IMR-90 (cell line): ENCODE data around the gene SETD2. TPM values are rescaled to one million over a fixed set of nuclear protein-coding genes. Genes with fewer than 3 reads are reported as not detected.

ENCODE experiments used
- ATAC-seq: fragments of 200-7000 bp; cut with Tn5 transposase; 2 replicates; pipeline ENCODE4 v1.9.1; 2020; ENCODE audit warnings: low read depth, mild to moderate bottlenecking, moderate library complexity
- BruUV-seq: library from RNA; stranded (reverse); fragments of 400-500 nt; replicated peaks from 2 replicates; lab custom pipeline; 2021; lab: Mats Ljungman, UMichigan
- CTCF ChIA-PET: fragments of 300-600 bp; formaldehyde crosslinking; extraction: SDS; loops from one replicate; lab custom pipeline; 2021; ENCODE audit warnings: antibody characterized with exemption; lab: Yijun Ruan, JAX
- POLR2A ChIA-PET: fragments of 300-600 bp; sonication (Branson Sonifier 250); formaldehyde crosslinking; loops from one replicate; lab custom pipeline; 2022; ENCODE audit warnings: antibody characterized with exemption; ENCODE audit not compliant: unreplicated experiment; lab: Charles Lee
- DNase-seq: peaks from one replicate; pipeline ENCODE4 v3.0.0; 2013
- H2AFZ ChIP-seq: replicated peaks from 2 replicates; pipeline ENCODE3; 2013; ENCODE audit warnings: low read length, mild to moderate bottlenecking; ENCODE audit not compliant: poor library complexity
- H2AK5ac ChIP-seq: 2 replicates; pipeline ENCODE4 v1.6.1; 2013; ENCODE audit warnings: low read depth, low read length, inconsistent platforms
- H2AK9ac ChIP-seq: replicated peaks from 2 replicates; pipeline ENCODE3; 2013; ENCODE audit warnings: mild to moderate bottlenecking, low read depth, low read length, moderate library complexity; ENCODE audit not compliant: poor library complexity
- H2BK120ac ChIP-seq: 2 replicates; pipeline ENCODE4 v1.6.1; 2013; ENCODE audit warnings: low read depth, low read length, inconsistent platforms
- H2BK15ac ChIP-seq: 3 replicates; pipeline ENCODE4 v1.6.1; 2013; ENCODE audit warnings: low read depth, low read length, inconsistent platforms
- H2BK20ac ChIP-seq: 2 replicates; pipeline ENCODE4 v1.6.1; 2013; ENCODE audit warnings: low read depth, mild to moderate bottlenecking, inconsistent platforms, low read length, moderate library complexity
- H2BK5ac ChIP-seq: 2 replicates; pipeline ENCODE4 v1.6.1; 2013; ENCODE audit warnings: mild to moderate bottlenecking, low read depth, low read length, inconsistent platforms; ENCODE audit not compliant: poor library complexity, severe bottlenecking
- H3K14ac ChIP-seq: replicated peaks from 2 replicates; pipeline ENCODE4 v1.6.1; 2013; ENCODE audit warnings: low read depth, low read length, inconsistent platforms
- H3K18ac ChIP-seq: 2 replicates; pipeline ENCODE4 v1.6.1; 2013; ENCODE audit warnings: low read depth, low read length, control low read depth
- H3K23ac ChIP-seq: 2 replicates; pipeline ENCODE4 v1.6.1; 2013; ENCODE audit warnings: low read depth, low read length, inconsistent platforms
- H3K27ac ChIP-seq: 2 replicates; pipeline ENCODE4 v1.5.1; 2013; ENCODE audit warnings: mild to moderate bottlenecking, control low read depth, low read length; ENCODE audit not compliant: insufficient read depth
- H3K27me3 ChIP-seq: 2 replicates; pipeline ENCODE4 v1.6.1; 2013; ENCODE audit warnings: low read length; ENCODE audit not compliant: control insufficient read depth, insufficient read depth
- H3K36me3 ChIP-seq: 2 replicates; pipeline ENCODE4 v1.6.1; 2013; ENCODE audit warnings: low read length, mixed read lengths; ENCODE audit not compliant: control insufficient read depth, insufficient read depth
- H3K4ac ChIP-seq: 2 replicates; pipeline ENCODE4 v1.6.1; 2013; ENCODE audit warnings: low read depth, low read length, inconsistent platforms
- H3K4me1 ChIP-seq: 2 replicates; pipeline ENCODE4 v1.6.1; 2013; ENCODE audit warnings: low read length, mixed read lengths; ENCODE audit not compliant: control insufficient read depth, insufficient read depth
- H3K4me2 ChIP-seq: 2 replicates; pipeline ENCODE4 v1.6.1; 2013; ENCODE audit warnings: low read depth, mild to moderate bottlenecking, control low read depth, low read length, moderate library complexity
- H3K4me3 ChIP-seq: 2 replicates; pipeline ENCODE4 v1.5.1; 2013; ENCODE audit warnings: low read depth, mild to moderate bottlenecking, control low read depth, low read length, moderate library complexity; ENCODE audit not compliant: insufficient read depth
- H3K56ac ChIP-seq: 2 replicates; pipeline ENCODE4 v1.6.1; 2013; ENCODE audit warnings: low read length, inconsistent platforms; ENCODE audit not compliant: insufficient read depth; ENCODE audit errors: extremely low read depth
- H3K79me1 ChIP-seq, 2 experiments: 2 replicates each; pipeline ENCODE4 v1.6.1; 2013; ENCODE audit warnings: low read length in 2 of 2, inconsistent platforms in 1 of 2, low read depth in 1 of 2
- H3K9ac ChIP-seq: 2 replicates; pipeline ENCODE4 v1.6.1; 2013; ENCODE audit warnings: low read depth, low read length, control low read depth
- H3K9me1 ChIP-seq: 2 replicates; pipeline ENCODE4 v1.6.1; 2013; ENCODE audit warnings: low read length, inconsistent platforms; ENCODE audit not compliant: insufficient read depth
- H3K9me3 ChIP-seq: 2 replicates; pipeline ENCODE4 v1.6.1; 2013; ENCODE audit warnings: low read length; ENCODE audit not compliant: control insufficient read depth, insufficient read depth
- H4K20me1 ChIP-seq: 2 replicates; pipeline ENCODE4 v1.6.1; 2013; ENCODE audit warnings: low read length, inconsistent platforms; ENCODE audit not compliant: insufficient read depth
- H4K5ac ChIP-seq: 2 replicates; pipeline ENCODE4 v1.6.1; 2013; ENCODE audit warnings: mild to moderate bottlenecking, low read depth, low read length, control low read depth
- H4K8ac ChIP-seq, 2 experiments: 2 replicates each; pipeline ENCODE4 v1.6.1; 2013; ENCODE audit warnings: low read depth in 2 of 2, low read length in 2 of 2, control low read depth in 1 of 2, inconsistent platforms in 1 of 2
- H4K91ac ChIP-seq: 2 replicates; pipeline ENCODE4 v1.6.1; 2013; ENCODE audit warnings: low read depth, low read length, inconsistent platforms; ENCODE audit not compliant: insufficient read depth
- BHLHE40 ChIP-seq: fragments of 150-350 bp; IDR thresholded peaks from 2 replicates; pipeline ENCODE4 v1.6.1; 2016; ENCODE audit warnings: mild to moderate bottlenecking, low read depth, low read length
- CEBPB ChIP-seq: IDR thresholded peaks from 2 replicates; pipeline ENCODE4 v1.6.1; 2012; ENCODE audit warnings: low read depth, low read length, improper control_type of control experiment
- CHD1 ChIP-seq: IDR thresholded peaks from 2 replicates; pipeline ENCODE4 v1.6.1; 2012; ENCODE audit warnings: low read depth, low read length, improper control_type of control experiment
- CTCF ChIP-seq: conservative IDR thresholded peaks from 2 replicates; pipeline ENCODE4 v1.5.1; 2012; ENCODE audit warnings: mild to moderate bottlenecking, low read depth, low read length, improper control_type of control experiment
- ELK1 ChIP-seq: fragments of 150-350 bp; IDR thresholded peaks from 2 replicates; pipeline ENCODE4 v1.6.1; 2016; ENCODE audit warnings: low read depth, mild to moderate bottlenecking, low read length, moderate library complexity, borderline replicate concordance
- MAFK ChIP-seq: IDR thresholded peaks from 2 replicates; pipeline ENCODE4 v1.6.1; 2012; ENCODE audit warnings: low read depth, low read length, improper control_type of control experiment
- MAZ ChIP-seq: IDR thresholded peaks from 2 replicates; pipeline ENCODE4 v1.6.1; 2012; ENCODE audit warnings: low read depth, mild to moderate bottlenecking, low read length, improper control_type of control experiment, moderate library complexity, borderline replicate concordance
- MXI1 ChIP-seq: IDR thresholded peaks from 2 replicates; pipeline ENCODE4 v1.6.1; 2012; ENCODE audit warnings: low read depth, mild to moderate bottlenecking, low read length, moderate library complexity, borderline replicate concordance
- NFE2L2 ChIP-seq: fragments of 150-350 bp; IDR thresholded peaks from 2 replicates; pipeline ENCODE4 v1.6.1; 2016; ENCODE audit warnings: low read depth, mild to moderate bottlenecking, low read length
- POLR2A ChIP-seq: IDR thresholded peaks from 2 replicates; pipeline ENCODE4 v1.6.1; 2012; ENCODE audit warnings: mild to moderate bottlenecking, low read depth, low read length
- RAD21 ChIP-seq: IDR thresholded peaks from 2 replicates; pipeline ENCODE4 v1.6.1; 2012; ENCODE audit warnings: low read length, improper control_type of control experiment
- RCOR1 ChIP-seq: IDR thresholded peaks from 2 replicates; pipeline ENCODE4 v1.6.1; 2012; ENCODE audit warnings: mild to moderate bottlenecking, low read length, improper control_type of control experiment; ENCODE audit not compliant: insufficient replicate concordance
- SMC3 ChIP-seq: fragments of 150-350 bp; IDR thresholded peaks from 2 replicates; pipeline ENCODE4 v1.6.1; 2016; ENCODE audit warnings: low read depth, mild to moderate bottlenecking, antibody characterized with exemption, low read length, moderate library complexity
- USF2 ChIP-seq: fragments of 150-350 bp; IDR thresholded peaks from 2 replicates; pipeline ENCODE4 v1.6.1; 2017; ENCODE audit warnings: mild to moderate bottlenecking, antibody characterized with exemption, low read length, low read depth
- WGBS, 2 experiments: methylation state at CpG; one replicate each; pipeline versions ENCODE4 v1.1.5 to v1.1.7; 2013; ENCODE audit warnings: missing lambda C conversion rate in 2 of 2; ENCODE audit not compliant: insufficient read length in 1 of 2; ENCODE audit errors: extremely low coverage in 2 of 2; 5-methylcytosine and 5-hydroxymethylcytosine counted together
- dilution Hi-C: fragments of 300-500 bp; cut with HindIII; formaldehyde crosslinking; loops from one replicate; pipeline ENCODE4 v1.14.3; 2018; ENCODE audit warnings: low sequenced_read_pairs; ENCODE audit not compliant: unreplicated experiment
- in situ Hi-C: fragments of 300-500 bp; cut with MboI; formaldehyde crosslinking; loops from 3 replicates; pipeline ENCODE4 v1.14.3; 2019; ENCODE audit warnings: low sequenced_read_pairs, inconsistent platforms, mixed read lengths
- intact Hi-C: fragments of 100-400 bp; cut with micrococcal nuclease; formaldehyde crosslinking; loops from 2 replicates; pipeline ENCODE4 v1.10.0; 2022
- polyA plus RNA-seq, 3 experiments: library from polyadenylated mRNA; depleted of rRNA; stranded (reverse); fragments of >200 nt; gene quantifications; 2 replicates each; pipeline ENCODE4 v1.2.3, GENCODE V29; 2012; ENCODE audit warnings: low replicate concordance in 1 of 3
- total RNA-seq: library from RNA; depleted of rRNA; stranded (reverse); fragments of >200 nt; gene quantifications from 2 replicates; pipeline ENCODE4 v1.2.3, GENCODE V29; 2012

The SETD2 gene
- total and polyA plus RNA-seq, 2 of the 4 experiments (the other 2 are of a cell fraction), result 18.3 to 20.1 TPM

- H4K5ac ChIP-seq, result no peak overlapping the region
- peaks cover 4% of the 10 kb centered on the region; the same call in 1 of the 2 replicates for H4K20me1 ChIP-seq
- H3K4me1 ChIP-seq, result no peaks in the 10 kb centered on the region; the same call in 1 of the 2 replicates
- ATAC-seq, result no peak
- H3K27ac ChIP-seq, result no peak overlapping the region
- H3K14ac ChIP-seq, result no peak overlapping the region
- peaks cover 23 to 58% of the 10 kb centered on the region in 2 experiments for H3K79me1 ChIP-seq
- no peak overlapping the region for H4K8ac ChIP-seq
- no peaks in the 10 kb centered on the region for H3K27me3 ChIP-seq
- no peak overlapping the region for H2BK15ac ChIP-seq
- H3K56ac ChIP-seq, result no peak overlapping the region
- no peak overlapping the region for H2AFZ ChIP-seq
- no peak overlapping the region for H2BK20ac ChIP-seq
- CTCF ChIA-PET, result no interaction called here
- BruUV-seq, result no TSS peak
- no peak overlapping the region for H3K9ac ChIP-seq
- no peak overlapping the region for H3K4me2 ChIP-seq
- no peak overlapping the region for H3K23ac ChIP-seq
- peaks cover 15% of the 10 kb centered on the region for H3K36me3 ChIP-seq
- 79% methylated on average over 2 of the region's 2 CpGs; no CpG with 5 or more reads in 1 of the 2 experiments for WGBS, 2 experiments
- H2BK5ac ChIP-seq, result no peak overlapping the region
- no peak overlapping the region for H3K4ac ChIP-seq
- H2AK5ac ChIP-seq, result no peak overlapping the region
- no peak overlapping the region for H3K18ac ChIP-seq
- no peaks in the 10 kb centered on the region for H3K9me3 ChIP-seq
- H2BK120ac ChIP-seq, result no peak overlapping the region
- dilution Hi-C loops (no loop called here), intact Hi-C loops (loop anchor here (10.0 kb wide), 1 partner anchor 235 kb away; no protein-coding TSS in a partner anchor), in situ Hi-C loops (no loop called here)
- no peak overlapping the region for H2AK9ac ChIP-seq
- POLR2A ChIA-PET, result no interaction called here
- no peak overlapping the region for H4K91ac ChIP-seq
- no peak for DNase-seq
- H3K4me3 ChIP-seq, result no peak overlapping the region
- H3K9me1 ChIP-seq, result no peaks in the 10 kb centered on the region
- TF ChIP-seq POLR2A (no peak), ELK1 (no peak), CEBPB (no peak), RCOR1 (no peak), MAZ (no peak), BHLHE40 (no peak), CHD1 (no peak), RAD21 (no peak), SMC3 (no peak), MAFK (no peak), MXI1 (no peak), CTCF (no peak), USF2 (no peak), NFE2L2 (no peak)
Measured at GRCh38 chr3:47089630-47090029, 74.3 kb downstream of the SETD2 start.
